Esophagus mucosa (tissue), 1 donor: Measurements from ENCODE around the gene WFDC6. TPM values are rescaled to one million over a fixed set of nuclear protein-coding genes. Genes with fewer than 3 reads are reported as not detected.

Source experiments
- total RNA-seq: library from RNA; stranded (reverse); gene quantifications from one replicate; pipeline ENCODE4 v1.2.4, GENCODE V29; 2023
- donor health status: DM: yes; HTN: yes; CAD: no.

The WFDC6 gene
- total RNA-seq, 1 donor from 2014 or later, result not detected

Other genes starting within 250 kb of the WFDC6 start
- gene RBPJL, start 232.6 kb downstream of the WFDC6 start, total RNA-seq, result not detected
- gene MATN4, start 231.2 kb downstream of the WFDC6 start, total RNA-seq, result 0.16 TPM
- gene SDC4, start 191.1 kb downstream of the WFDC6 start, total RNA-seq, result 99.1 TPM
- 13.7 TPM for gene SYS1, start 176.3 kb downstream of the WFDC6 start, total RNA-seq
- gene TP53TG5, start 161.2 kb downstream of the WFDC6 start, total RNA-seq, result 0.36 TPM
- gene DBNDD2, start 131.2 kb downstream of the WFDC6 start, total RNA-seq, result 22.6 TPM
- gene PIGT, start 123.3 kb downstream of the WFDC6 start, total RNA-seq, result 43.0 TPM
- gene WFDC2, start 69.7 kb downstream of the WFDC6 start, total RNA-seq, result 37.9 TPM
- gene SPINT3, start 23.9 kb downstream of the WFDC6 start, total RNA-seq, result not detected
- gene EPPIN, start 7.9 kb upstream of the WFDC6 start, total RNA-seq, result not detected
- not detected for gene WFDC8, start 39.8 kb upstream of the WFDC6 start, total RNA-seq
- gene WFDC10A, start 90.3 kb upstream of the WFDC6 start, total RNA-seq, result not detected
- gene WFDC9, start 91.8 kb upstream of the WFDC6 start, total RNA-seq, result not detected
- not detected for gene WFDC11, start 130.8 kb upstream of the WFDC6 start, total RNA-seq
- gene WFDC13, start 162.6 kb upstream of the WFDC6 start, total RNA-seq, result not detected
- not detected for gene WFDC10B, start 165.5 kb upstream of the WFDC6 start, total RNA-seq
- gene SPINT4, start 182.9 kb upstream of the WFDC6 start, total RNA-seq, result not detected